SK-N-SH treated with all-trans-retinoic acid at 6 μM for 48 hours (cell line): ENCODE measurements around the gene RTP5.

Experiments
- ARNTL ChIP-seq: fragments of 450-650 bp; formaldehyde crosslinking; IDR thresholded peaks from 2 replicates; pipeline ENCODE4 v1.5.0; 2020; ENCODE audit warnings: low read depth, mild to moderate bottlenecking, moderate library complexity, borderline replicate concordance
- BACH2 ChIP-seq: fragments of 250-450 bp; sonication (Bioruptor Pico); IDR thresholded peaks from 2 replicates; pipeline ENCODE4 v1.9.0; 2021; ENCODE audit warnings: mild to moderate bottlenecking, borderline replicate concordance
- CREB5 ChIP-seq: fragments of 250-450 bp; sonication (Bioruptor Pico); IDR thresholded peaks from 2 replicates; pipeline ENCODE4 v1.5.1; 2020; ENCODE audit warnings: low read depth, mild to moderate bottlenecking, moderate library complexity
- CSRNP3 ChIP-seq: fragments of 250-450 bp; sonication (Bioruptor Pico); IDR thresholded peaks from 2 replicates; pipeline ENCODE4 v1.5.1; 2021; ENCODE audit warnings: mild to moderate bottlenecking, moderate library complexity
- ESRRG ChIP-seq: fragments of 250-450 bp; sonication (Bioruptor Pico); IDR thresholded peaks from 2 replicates; pipeline ENCODE4 v1.6.1; 2021; ENCODE audit warnings: mild to moderate bottlenecking
- OSR1 ChIP-seq: fragments of 250-450 bp; sonication (Bioruptor Pico); IDR thresholded peaks from 2 replicates; pipeline ENCODE4 v1.8.0; 2022; ENCODE audit warnings: moderate library complexity, mild to moderate bottlenecking, inconsistent platforms
- TOX ChIP-seq: fragments of 250-450 bp; sonication (Bioruptor Pico); IDR thresholded peaks from 2 replicates; pipeline ENCODE4 v1.8.0; 2021; ENCODE audit warnings: mild to moderate bottlenecking, moderate library complexity, borderline replicate concordance
- TSHZ2 ChIP-seq: fragments of 250-450 bp; sonication (Bioruptor Pico); IDR thresholded peaks from 2 replicates; pipeline ENCODE4 v1.5.0; 2020; ENCODE audit warnings: mild to moderate bottlenecking, moderate library complexity
- ZFP3 ChIP-seq: fragments of 250-450 bp; sonication (Bioruptor Pico); IDR thresholded peaks from 2 replicates; pipeline ENCODE4 v1.5.0; 2020; ENCODE audit warnings: mild to moderate bottlenecking, moderate library complexity
- ZFP30 ChIP-seq: fragments of 450-650 bp; formaldehyde crosslinking; IDR thresholded peaks from 2 replicates; pipeline ENCODE4 v1.5.0; 2022; ENCODE audit warnings: mild to moderate bottlenecking, moderate library complexity
- ZNF565 ChIP-seq: fragments of 450-650 bp; formaldehyde crosslinking; conservative IDR thresholded peaks from 2 replicates; pipeline ENCODE4 v1.5.0; 2020; ENCODE audit warnings: low read depth, mild to moderate bottlenecking, moderate library complexity
- ZNF70 ChIP-seq: fragments of 450-650 bp; formaldehyde crosslinking; IDR thresholded peaks from 2 replicates; pipeline ENCODE4 v1.5.0; 2020; ENCODE audit warnings: mild to moderate bottlenecking, moderate library complexity
- ZNF8 ChIP-seq: fragments of 450-650 bp; formaldehyde crosslinking; IDR thresholded peaks from 2 replicates; pipeline ENCODE4 v1.5.0; 2020; ENCODE audit warnings: mild to moderate bottlenecking, moderate library complexity
- TF ChIP-seq, protein P1 (sequence below): fragments of 250-450 bp; sonication (Bioruptor Pico); IDR thresholded peaks from 2 replicates; pipeline ENCODE4 v1.8.0; 2020; ENCODE audit warnings: mild to moderate bottlenecking, moderate library complexity, borderline replicate concordance

DNA sequence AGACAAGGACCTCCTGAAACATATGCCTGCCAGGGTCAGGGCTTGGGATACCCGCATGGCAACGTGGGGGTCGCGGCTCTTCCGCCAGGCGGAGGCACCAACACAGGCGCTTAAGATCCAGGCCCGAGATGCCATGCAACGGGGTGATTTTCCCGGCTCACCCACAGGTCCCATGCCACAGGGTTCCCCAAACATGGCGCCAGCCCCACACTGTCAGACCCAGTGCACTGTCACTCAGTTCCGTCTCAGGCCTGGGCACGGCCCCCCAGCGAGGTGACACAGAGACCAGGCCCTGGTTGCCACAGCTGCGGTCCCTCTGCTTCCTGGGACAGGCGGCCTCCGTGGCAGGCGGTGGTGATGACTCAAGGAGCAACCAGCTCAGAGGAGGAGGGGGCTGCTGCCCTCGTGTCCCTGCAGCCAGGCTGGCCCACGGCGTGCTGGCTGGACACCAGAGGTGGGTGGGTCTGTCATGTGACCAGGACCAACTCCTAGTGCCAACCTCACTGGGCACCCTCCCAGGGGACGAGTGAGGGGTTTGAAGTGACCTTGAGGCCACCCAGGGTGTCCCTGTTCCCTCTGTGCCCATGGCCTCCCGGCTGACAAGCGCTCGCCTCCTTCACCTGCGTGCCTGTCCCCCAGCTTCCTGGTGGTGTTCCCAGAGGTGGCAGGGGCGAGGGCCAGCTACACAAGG lies 15.7 kb upstream of the RTP5 start:
- TF ChIP-seq TOX (CRISPR knock-in tag) (no peak), CREB5 (CRISPR knock-in tag) (no peak), ZNF8 (CRISPR knock-in tag) (no peak), ZFP30 (CRISPR knock-in tag) (no peak), BACH2 (CRISPR knock-in tag) (no peak), ZFP3 (CRISPR knock-in tag) (no peak), ZNF70 (CRISPR knock-in tag) (no peak), ZNF565 (CRISPR knock-in tag) (no peak), OSR1 (no peak), CSRNP3 (CRISPR knock-in tag) (no peak), ESRRG (no peak), TSHZ2 (CRISPR knock-in tag) (no peak), ARNTL (no peak)
- TF ChIP-seq, protein P1, sequence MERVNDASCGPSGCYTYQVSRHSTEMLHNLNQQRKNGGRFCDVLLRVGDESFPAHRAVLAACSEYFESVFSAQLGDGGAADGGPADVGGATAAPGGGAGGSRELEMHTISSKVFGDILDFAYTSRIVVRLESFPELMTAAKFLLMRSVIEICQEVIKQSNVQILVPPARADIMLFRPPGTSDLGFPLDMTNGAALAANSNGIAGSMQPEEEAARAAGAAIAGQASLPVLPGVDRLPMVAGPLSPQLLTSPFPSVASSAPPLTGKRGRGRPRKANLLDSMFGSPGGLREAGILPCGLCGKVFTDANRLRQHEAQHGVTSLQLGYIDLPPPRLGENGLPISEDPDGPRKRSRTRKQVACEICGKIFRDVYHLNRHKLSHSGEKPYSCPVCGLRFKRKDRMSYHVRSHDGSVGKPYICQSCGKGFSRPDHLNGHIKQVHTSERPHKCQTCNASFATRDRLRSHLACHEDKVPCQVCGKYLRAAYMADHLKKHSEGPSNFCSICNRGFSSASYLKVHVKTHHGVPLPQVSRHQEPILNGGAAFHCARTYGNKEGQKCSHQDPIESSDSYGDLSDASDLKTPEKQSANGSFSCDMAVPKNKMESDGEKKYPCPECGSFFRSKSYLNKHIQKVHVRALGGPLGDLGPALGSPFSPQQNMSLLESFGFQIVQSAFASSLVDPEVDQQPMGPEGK (CRISPR knock-in tag): no peak
